VCaP (cell line): Measurements from ENCODE around the gene RABL6.
A peak's percentile ranks its signal among the peaks of the same experiment; 100 is the strongest.

Experiments
- H3K27ac ChIP-seq: fragments of 450-650 bp; 2 replicates; pipeline ENCODE4 v1.5.1; 2017
- CTCF ChIP-seq: fragments of 450-650 bp; conservative IDR thresholded peaks from 2 replicates; pipeline ENCODE4 v1.5.1; 2017; ENCODE audit warnings: mild to moderate bottlenecking, moderate library complexity

Gene RABL6

DNA sequence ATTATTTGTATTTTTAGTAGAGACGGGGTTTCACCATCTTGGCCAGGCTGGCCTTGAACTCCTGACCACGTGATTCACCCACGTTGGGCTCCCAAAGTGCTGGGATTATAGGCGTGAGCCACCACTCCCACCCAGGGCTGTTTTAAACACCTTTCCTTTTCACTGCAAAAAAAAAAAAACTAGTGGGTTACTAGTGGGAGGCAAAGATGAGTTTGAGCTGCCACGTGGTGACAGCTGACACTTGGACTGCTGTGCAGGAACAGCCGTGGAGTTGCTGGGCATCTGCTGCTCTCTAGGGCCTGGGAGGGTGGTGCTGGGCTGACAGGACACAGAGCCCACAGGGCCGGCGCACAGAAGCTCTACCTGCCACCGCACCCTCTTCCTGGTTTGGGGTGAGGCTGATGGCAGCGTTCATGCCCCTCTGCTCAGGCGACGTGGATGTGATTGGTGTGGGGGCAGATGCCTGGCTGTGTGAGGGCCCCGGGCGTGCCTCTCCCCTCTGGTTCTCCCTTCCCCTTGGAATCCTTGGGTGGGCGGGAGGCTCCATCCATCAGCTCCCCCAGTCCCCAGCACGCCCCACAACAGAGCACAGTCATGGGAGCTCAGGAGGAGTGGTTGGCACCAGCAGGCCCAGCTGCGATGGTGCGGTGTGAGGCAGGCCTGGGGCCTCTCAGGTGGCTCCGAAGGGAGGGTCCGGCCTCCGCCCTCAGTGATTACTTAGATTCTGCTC is 16.9 kb downstream of the RABL6 start:
- no peak for TF ChIP-seq CTCF
- H3K27ac ChIP-seq = no peak overlapping the region

- H3K27ac ChIP-seq = no peak overlapping the region
- TF ChIP-seq CTCF = no peak
Observed at GRCh38 chr9:136825295-136826187, 17.8 kb downstream of the RABL6 start.

DNA sequence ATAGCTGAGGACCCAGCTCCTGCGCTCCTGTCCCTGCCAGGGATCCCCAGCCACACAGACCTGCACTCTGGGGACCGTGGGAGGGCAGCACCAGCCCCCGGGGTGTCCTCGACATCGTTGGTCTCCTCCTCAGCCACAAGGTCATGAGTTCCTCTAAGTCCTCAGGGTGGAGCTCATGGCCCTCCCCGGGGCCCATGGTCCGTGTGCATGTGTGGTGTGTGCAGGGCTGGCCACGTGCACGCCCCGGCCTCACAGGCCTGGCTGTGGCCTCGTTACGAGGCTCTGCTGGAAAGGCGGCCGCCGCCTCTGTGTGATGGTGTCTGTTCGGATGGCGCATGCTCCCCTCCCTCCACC is 18.4 kb downstream of the RABL6 start:
- H3K27ac ChIP-seq = no peak overlapping the region
- no peak for TF ChIP-seq CTCF

- peak overlapping the region; percentile 3; the same call in 1 of the 2 replicates for H3K27ac ChIP-seq
- TF ChIP-seq CTCF = no peak
Observed at GRCh38 chr9:136826703-136827582, 19.2 kb downstream of the RABL6 start.

GRCh38 chr9:136827794-136828473 is 20.2 kb downstream of the RABL6 start:
- peak overlapping the region; percentile 3; the same call in 1 of the 2 replicates for H3K27ac ChIP-seq
- no peak for TF ChIP-seq CTCF

DNA sequence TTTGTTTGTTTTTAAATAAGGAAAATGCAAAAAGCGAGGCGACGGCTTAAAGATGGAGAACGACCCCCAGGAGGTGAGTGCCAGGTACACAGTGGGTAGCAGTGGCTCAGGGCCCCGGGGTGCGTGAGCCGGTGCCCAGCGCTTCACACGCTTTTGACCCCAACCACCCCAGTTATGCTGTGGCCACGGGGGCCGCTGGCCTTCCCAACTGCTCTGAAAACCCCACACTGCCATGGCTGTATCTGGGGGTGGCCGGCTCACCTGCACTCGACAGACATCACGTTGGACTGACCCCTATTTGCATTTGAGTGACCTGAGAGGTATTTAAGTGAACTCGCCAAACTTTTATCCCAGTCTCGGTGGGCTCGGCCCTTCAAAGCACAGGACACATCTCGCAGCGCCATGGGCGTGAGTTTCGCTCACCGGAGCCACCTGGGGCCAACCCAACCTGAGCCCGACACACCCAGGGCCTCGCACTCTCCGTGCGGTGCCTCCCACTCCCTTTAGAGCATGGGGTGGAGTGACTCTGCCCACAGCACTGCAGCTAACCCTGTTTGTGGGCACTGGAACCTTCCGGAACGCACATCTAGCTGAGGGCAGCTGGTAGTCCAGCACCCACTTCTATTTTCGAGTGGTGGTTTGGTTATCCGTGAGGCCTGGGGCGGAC is 20.9 kb downstream of the RABL6 start:
- TF ChIP-seq CTCF = no peak
- no peak overlapping the region for H3K27ac ChIP-seq
